ACC112 (cell line): ENCODE data around the gene SRA1.

Experiments
- H2AFZ ChIP-seq: fragments of 200-600 bp; sonication (generic); one replicate; pipeline ENCODE4 v1.6.0; 2017; ENCODE audit warnings: antibody characterized with exemption, low read length; ENCODE audit not compliant: unreplicated experiment
- H3K27ac ChIP-seq: fragments of 200-600 bp; sonication (generic); 2 replicates; pipeline ENCODE4 v1.5.1; 2014; ENCODE audit warnings: low read depth, mild to moderate bottlenecking, antibody characterized with exemption, low read length, moderate library complexity
- H3K27me3 ChIP-seq: fragments of 200-600 bp; sonication (generic); 2 replicates; pipeline ENCODE4 v1.6.1; 2014; ENCODE audit warnings: mild to moderate bottlenecking, antibody characterized with exemption, low read length, moderate library complexity, mixed read lengths; ENCODE audit not compliant: insufficient read depth
- H3K36me3 ChIP-seq: fragments of 200-600 bp; sonication (generic); 2 replicates; pipeline ENCODE4 v1.6.1; 2016; ENCODE audit warnings: mild to moderate bottlenecking, antibody characterized with exemption, low read length, moderate library complexity, mixed read lengths; ENCODE audit not compliant: insufficient read depth
- H3K4me1 ChIP-seq: fragments of 200-600 bp; sonication (generic); one replicate; pipeline ENCODE4 v1.6.1; 2016; ENCODE audit warnings: low read length, mixed read lengths; ENCODE audit not compliant: insufficient read depth, unreplicated experiment, control insufficient read depth
- H3K4me3 ChIP-seq: fragments of 200-600 bp; sonication (generic); 2 replicates; pipeline ENCODE4 v1.5.1; 2014; ENCODE audit warnings: mild to moderate bottlenecking, low read depth, low read length
- H3K79me2 ChIP-seq: fragments of 200-600 bp; sonication (generic); one replicate; pipeline ENCODE4 v1.6.0; 2016; ENCODE audit warnings: low read length; ENCODE audit not compliant: control insufficient read depth, unreplicated experiment, insufficient read depth

SRA1 gene

DNA sequence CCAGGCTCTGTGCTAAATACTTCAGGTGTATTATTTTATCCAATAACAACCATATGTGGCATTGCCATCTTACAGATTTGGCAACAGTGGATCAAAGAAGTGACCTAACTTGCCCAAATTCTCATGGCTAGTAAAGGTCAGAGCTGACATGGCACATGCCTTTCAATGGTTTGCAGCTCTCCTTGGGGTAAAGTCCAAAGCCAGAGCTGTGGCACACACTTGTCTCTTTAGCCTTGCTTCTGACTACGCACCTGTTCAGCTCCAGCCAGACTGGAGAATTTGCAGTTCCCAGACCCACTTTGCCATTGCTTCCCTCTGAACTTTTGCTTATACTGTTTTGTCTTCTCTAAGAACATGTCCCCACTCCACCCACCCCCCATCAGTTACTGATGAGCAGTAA, 13.2 kb upstream of the SRA1 start:
- Histone ChIP-seq H2AFZ (no peak overlapping the region), H3K27ac (no peak overlapping the region), H3K27me3 (no peaks in the 10 kb centered on the region), H3K79me2 (peaks cover 27% of the 10 kb centered on the region), H3K4me3 (no peak overlapping the region), H3K36me3 (no peaks in the 10 kb centered on the region), H3K4me1 (peaks cover 14% of the 10 kb centered on the region)

DNA sequence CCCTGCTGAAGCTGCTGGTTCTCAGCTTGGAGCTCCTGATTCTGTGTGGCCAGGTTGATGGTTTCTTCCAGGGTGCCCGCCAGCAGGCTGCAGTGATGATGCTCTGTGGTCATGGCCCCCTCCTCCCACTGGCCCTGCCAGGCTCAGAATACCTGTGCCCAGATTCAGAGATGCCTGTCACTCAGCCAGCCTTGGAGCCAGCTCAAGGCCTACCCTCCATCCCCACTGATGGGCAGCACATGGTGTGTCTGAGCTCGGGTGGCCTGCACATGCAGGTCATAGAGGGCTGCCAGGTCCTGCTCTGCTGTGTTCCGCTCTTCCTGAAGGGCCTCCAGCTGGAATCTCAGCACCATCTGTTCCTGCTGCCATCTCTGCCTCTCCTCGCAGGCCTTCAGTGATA, 12.8 kb upstream of the SRA1 start:
- Histone ChIP-seq H3K4me1 (peaks cover 16% of the 10 kb centered on the region), H3K36me3 (no peaks in the 10 kb centered on the region), H3K27ac (no peak overlapping the region), H3K4me3 (no peak overlapping the region), H3K27me3 (no peaks in the 10 kb centered on the region), H2AFZ (no peak overlapping the region), H3K79me2 (peaks cover 31% of the 10 kb centered on the region)

DNA sequence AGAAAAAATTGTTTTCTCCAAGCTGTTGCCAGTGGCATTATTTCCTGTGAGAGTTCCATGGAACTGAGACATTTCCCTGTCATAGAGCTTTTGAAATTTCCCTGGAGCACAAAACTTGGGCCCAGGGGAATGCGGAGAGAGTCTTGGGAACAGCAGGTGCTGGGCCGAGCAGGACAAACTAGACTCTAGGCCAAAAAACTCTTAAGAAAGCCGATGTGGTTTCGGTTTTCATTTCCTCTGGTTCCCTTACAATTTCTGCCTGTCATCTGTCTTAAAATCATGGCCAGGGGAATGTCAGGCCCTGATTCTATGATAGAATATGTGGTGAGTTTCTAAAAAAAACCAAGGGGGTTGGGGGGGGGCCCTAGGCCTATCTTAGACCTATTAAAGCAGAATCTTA, 11.9 kb upstream of the SRA1 start:
- no peak overlapping the region for H3K4me3 ChIP-seq
- no peak overlapping the region for H2AFZ ChIP-seq
- peaks cover 34% of the 10 kb centered on the region for H3K79me2 ChIP-seq
- peak overlapping the region; percentile 57 for H3K27ac ChIP-seq
- peaks cover 16% of the 10 kb centered on the region for H3K4me1 ChIP-seq
- H3K27me3 ChIP-seq: no peaks in the 10 kb centered on the region
- H3K36me3 ChIP-seq: no peaks in the 10 kb centered on the region

DNA sequence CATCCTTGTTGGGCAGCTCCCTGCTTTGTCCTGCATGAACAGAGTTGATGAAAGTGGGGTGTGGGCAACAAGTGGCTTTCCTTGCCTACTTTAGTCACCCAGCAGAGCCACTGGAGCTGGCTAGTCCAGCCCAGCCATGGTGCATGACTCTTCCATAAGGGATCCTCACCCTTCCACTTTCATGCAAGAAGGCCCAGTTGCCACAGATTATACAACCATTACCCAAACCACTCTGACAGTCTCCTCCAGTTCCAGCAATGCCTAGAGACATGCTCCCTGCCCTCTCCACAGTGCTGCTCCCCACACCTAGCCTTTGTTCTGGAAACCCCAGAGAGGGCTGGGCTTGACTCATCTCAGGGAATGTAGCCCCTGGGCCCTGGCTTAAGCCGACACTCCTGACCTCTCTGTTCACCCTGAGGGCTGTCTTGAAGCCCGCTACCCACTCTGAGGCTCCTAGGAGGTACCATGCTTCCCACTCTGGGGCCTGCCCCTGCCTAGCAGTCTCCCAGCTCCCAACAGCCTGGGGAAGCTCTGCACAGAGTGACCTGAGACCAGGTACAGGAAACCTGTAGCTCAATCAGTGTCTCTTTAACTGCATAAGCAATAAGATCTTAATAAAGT, 11.3 kb upstream of the SRA1 start:
- Histone ChIP-seq H3K27me3 (no peaks in the 10 kb centered on the region), H3K36me3 (no peaks in the 10 kb centered on the region), H3K27ac (peak overlapping the region; percentile 57; the same call in 1 of the 2 replicates), H3K4me1 (peaks cover 19% of the 10 kb centered on the region), H3K79me2 (peaks cover 36% of the 10 kb centered on the region), H3K4me3 (no peak overlapping the region), H2AFZ (no peak overlapping the region)

DNA sequence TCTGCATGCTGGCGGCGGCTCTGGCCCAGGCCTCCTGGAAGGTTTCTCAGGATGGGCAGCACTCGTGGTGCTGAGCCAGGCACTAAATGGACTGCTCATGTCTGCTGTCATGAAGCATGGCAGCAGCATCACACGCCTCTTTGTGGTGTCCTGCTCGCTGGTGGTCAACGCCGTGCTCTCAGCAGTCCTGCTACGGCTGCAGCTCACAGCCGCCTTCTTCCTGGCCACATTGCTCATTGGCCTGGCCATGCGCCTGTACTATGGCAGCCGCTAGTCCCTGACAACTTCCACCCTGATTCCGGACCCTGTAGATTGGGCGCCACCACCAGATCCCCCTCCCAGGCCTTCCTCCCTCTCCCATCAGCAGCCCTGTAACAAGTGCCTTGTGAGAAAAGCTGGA, 10.6 kb upstream of the SRA1 start:
- H3K27ac ChIP-seq: no peak overlapping the region
- no peak overlapping the region for H2AFZ ChIP-seq
- H3K4me1 ChIP-seq: peaks cover 24% of the 10 kb centered on the region
- H3K36me3 ChIP-seq: no peaks in the 10 kb centered on the region
- no peaks in the 10 kb centered on the region for H3K27me3 ChIP-seq
- H3K79me2 ChIP-seq: peaks cover 39% of the 10 kb centered on the region
- H3K4me3 ChIP-seq: no peak overlapping the region

DNA sequence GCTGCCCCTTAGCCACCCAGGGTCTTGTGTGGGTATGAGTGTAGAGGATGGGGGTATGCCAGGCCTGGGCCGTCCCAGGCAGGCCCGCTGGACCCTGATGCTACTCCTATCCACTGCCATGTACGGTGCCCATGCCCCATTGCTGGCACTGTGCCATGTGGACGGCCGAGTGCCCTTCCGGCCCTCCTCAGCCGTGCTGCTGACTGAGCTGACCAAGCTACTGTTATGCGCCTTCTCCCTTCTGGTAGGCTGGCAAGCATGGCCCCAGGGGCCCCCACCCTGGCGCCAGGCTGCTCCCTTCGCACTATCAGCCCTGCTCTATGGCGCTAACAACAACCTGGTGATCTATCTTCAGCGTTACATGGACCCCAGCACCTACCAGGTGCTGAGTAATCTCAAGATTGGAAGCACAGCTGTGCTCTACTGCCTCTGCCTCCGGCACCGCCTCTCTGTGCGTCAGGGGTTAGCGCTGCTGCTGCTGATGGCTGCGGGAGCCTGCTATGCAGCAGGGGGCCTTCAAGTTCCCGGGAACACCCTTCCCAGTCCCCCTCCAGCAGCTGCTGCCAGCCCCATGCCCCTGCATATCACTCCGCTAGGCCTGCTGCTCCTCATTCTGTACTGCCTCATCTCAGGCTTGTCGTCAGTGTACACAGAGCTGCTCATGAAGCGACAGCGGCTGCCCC, 10.0 kb upstream of the SRA1 start:
- Histone ChIP-seq H3K36me3 (no peaks in the 10 kb centered on the region), H2AFZ (no peak overlapping the region), H3K27ac (no peak overlapping the region), H3K79me2 (peaks cover 39% of the 10 kb centered on the region), H3K4me1 (peaks cover 24% of the 10 kb centered on the region), H3K27me3 (no peaks in the 10 kb centered on the region), H3K4me3 (no peak overlapping the region)

GRCh38 chr5:140566665-140567064, 9.4 kb upstream of the SRA1 start:
- Histone ChIP-seq H3K27ac (no peak overlapping the region), H3K27me3 (no peaks in the 10 kb centered on the region), H3K79me2 (peaks cover 39% of the 10 kb centered on the region), H3K4me3 (peak overlapping the region; percentile 94; the same call in 1 of the 2 replicates), H3K4me1 (peaks cover 24% of the 10 kb centered on the region), H2AFZ (no peak overlapping the region), H3K36me3 (no peaks in the 10 kb centered on the region)

- peaks cover 39% of the 10 kb centered on the region for H3K79me2 ChIP-seq
- peak overlapping the region; percentile 94 for H3K4me3 ChIP-seq
- H2AFZ ChIP-seq: peak overlapping the region; percentile 76
- no peaks in the 10 kb centered on the region for H3K36me3 ChIP-seq
- no peaks in the 10 kb centered on the region for H3K27me3 ChIP-seq
- H3K4me1 ChIP-seq: peaks cover 24% of the 10 kb centered on the region
- peak overlapping the region; percentile 79; the same call in 1 of the 2 replicates for H3K27ac ChIP-seq
These were observed 8.5 kb upstream of the SRA1 start for GRCh38 chr5:140565780-140566095.

- no peaks in the 10 kb centered on the region for H3K36me3 ChIP-seq
- no peaks in the 10 kb centered on the region for H3K27me3 ChIP-seq
- peak overlapping the region; percentile 76 for H2AFZ ChIP-seq
- peaks cover 39% of the 10 kb centered on the region for H3K79me2 ChIP-seq
- H3K4me3 ChIP-seq: peak overlapping the region; percentile 94
- peak overlapping the region; percentile 79 for H3K27ac ChIP-seq
- H3K4me1 ChIP-seq: peaks cover 24% of the 10 kb centered on the region
These were observed 7.9 kb upstream of the SRA1 start for GRCh38 chr5:140565024-140565779.

DNA sequence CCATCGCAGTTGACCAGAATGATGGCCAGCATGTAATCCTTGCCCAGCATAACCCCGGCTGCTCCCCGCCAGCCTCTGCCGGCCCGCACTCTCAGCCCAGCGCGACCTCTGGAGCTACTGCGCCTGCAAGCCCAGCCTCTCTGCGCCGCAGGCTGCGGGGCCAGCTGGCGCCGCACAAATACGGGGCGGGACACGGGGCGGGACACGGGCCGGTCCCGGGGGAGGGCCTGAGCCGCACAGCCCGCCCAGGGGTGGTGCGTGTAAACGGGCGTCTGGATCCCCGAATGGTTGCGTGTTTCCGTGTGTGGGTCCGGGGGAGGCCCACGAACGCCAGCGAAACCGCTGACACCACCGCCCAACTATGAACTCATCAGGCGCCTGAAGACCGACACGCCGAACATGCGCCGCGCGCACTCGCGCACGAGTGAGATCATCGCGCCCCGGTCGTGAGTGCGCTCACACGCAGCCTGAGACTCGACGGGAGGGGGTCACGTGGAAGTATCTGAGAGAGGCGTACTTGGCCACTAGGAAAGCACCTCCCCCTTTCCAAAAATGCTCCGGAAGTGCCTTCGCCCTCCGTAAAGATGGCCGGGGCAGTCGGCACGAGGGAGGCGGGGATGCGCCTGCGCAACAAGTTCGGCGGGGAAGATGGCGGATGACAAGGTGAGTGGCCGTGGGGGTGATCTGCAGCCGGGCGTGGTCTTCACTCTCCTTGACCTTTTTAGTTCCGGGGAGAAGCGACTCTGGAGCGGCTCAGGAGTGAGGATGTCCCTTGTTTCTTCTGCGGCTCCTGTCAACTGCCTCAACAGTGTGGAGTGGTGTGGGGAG, 7.1 kb upstream of the SRA1 start, which contains the start of the genes APBB3 and SLC35A4:
Gene APBB3 (minus strand): TSS at position 403 of the 828 bp plus-strand sequence. CDS start 353 bp downstream, at position 50.
Gene SLC35A4 (plus strand): TSS at position 633 of the 828 bp plus-strand sequence. CDS start 2,342 bp downstream, outside the sequence.
- Histone ChIP-seq H3K36me3 (no peaks in the 10 kb centered on the region), H3K4me3 (peak within 1 kb of the TSS; percentile 94), H3K4me1 (peaks cover 24% of the 10 kb centered on the region), H3K27me3 (no peaks in the 10 kb centered on the region), H2AFZ (peak within 1 kb of the TSS; percentile 76), H3K79me2 (peaks cover 39% of the 10 kb centered on the region), H3K27ac (peak within 1 kb of the TSS; percentile 79)
